ENCODE data around the gene ACOT7.

GRCh38 chr1:6440198-6441126 is 46.9 kb upstream of the ACOT7 start:
- no peak for TF ChIP-seq CTCF (IDR thresholded peaks at IDR 0.05; ENCODE audit: insufficient read depth, low read length, poor library complexity, severe bottlenecking)
- no peak for TF ChIP-seq EZH2phosphoT487 (conservative IDR thresholded peaks at IDR 0.05; ENCODE audit: low read length)

All from SU-DHL-6 (cell line).